ENCODE data around the gene SPON1. TPM values are rescaled to one million over a fixed set of nuclear protein-coding genes. Genes with fewer than 3 reads are reported as not detected.

SPON1 gene
- total and polyA plus RNA-seq, 2 experiments from 2014 or later = 2.9 to 6.4 TPM

DNA sequence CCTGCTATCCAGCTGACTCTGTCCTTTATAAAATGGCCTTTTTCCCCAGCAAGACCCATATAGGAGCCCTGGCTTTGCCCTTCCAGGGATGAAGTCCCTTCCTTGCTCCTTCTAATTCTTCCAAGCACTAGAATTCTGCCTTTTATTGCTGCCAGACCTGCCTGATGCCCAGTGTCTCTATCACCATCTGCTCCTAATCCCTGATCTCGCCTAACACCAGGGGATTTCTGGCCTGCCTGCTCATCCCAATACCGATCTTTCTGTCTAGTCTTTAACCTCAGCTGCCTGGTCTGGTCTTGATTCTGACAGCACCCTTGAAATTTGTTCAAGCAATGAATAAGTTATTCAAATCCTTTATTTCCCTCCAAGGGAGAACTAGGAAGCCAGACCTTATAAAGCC is 150.2 kb downstream of the SPON1 start:
- Histone ChIP-seq H3K36me3 (ENCODE audit: insufficient read depth) (no peaks in the 10 kb centered on the region), H3K4me3 (no peak overlapping the region), H3K27me3 (ENCODE audit: insufficient read depth) (no peaks in the 10 kb centered on the region), H3K79me2 (replicated peaks; ENCODE audit: insufficient read depth) (no peaks in the 10 kb centered on the region), H3K9me2 (ENCODE audit: insufficient read depth) (no peaks in the 10 kb centered on the region), H3F3A (replicated peaks; ENCODE audit: low read depth) (no peaks in the 10 kb centered on the region), H2AFZ (peak overlapping the region; percentile 21; the same call in 1 of the 2 replicates), H3K27ac (ENCODE audit: low read depth) (no peak overlapping the region), H3K4me2 (no peak overlapping the region), H3K4me1 (ENCODE audit: insufficient read depth) (no peaks in the 10 kb centered on the region; the same call in 1 of the 2 replicates), H4K20me1 (replicated peaks; ENCODE audit: insufficient read depth) (no peaks in the 10 kb centered on the region)
- Mint-ChIP-seq H3K9me3 (no peaks in the 10 kb centered on the region), H3K36me3 (ENCODE audit: low read depth) (no peaks in the 10 kb centered on the region), H3K27ac (no peak overlapping the region), H3K27me3 (ENCODE audit: insufficient read depth, low read depth, poor library complexity) (no peaks in the 10 kb centered on the region), H3K4me1 (peaks cover 3% of the 10 kb centered on the region; the same call in 1 of the 3 replicates), H3K4me3 (no peak overlapping the region)
- ATAC-seq = no peak
- no peak for DNase-seq (ENCODE audit: low spot score)
- TF ChIP-seq POLR2AphosphoS5 (IDR thresholded peaks at IDR 0.05; ENCODE audit: low read depth) (no peak), EZH2 (IDR thresholded peaks at IDR 0.05; ENCODE audit: low read depth, unreplicated experiment) (no peak), JUNB (IDR thresholded peaks at IDR 0.05; ENCODE audit: unreplicated experiment) (no peak), CREB1 (CRISPR knock-in tag; IDR thresholded peaks at IDR 0.05; ENCODE audit: low read depth) (no peak), EZH2phosphoT487 (IDR thresholded peaks at IDR 0.05; ENCODE audit: unreplicated experiment) (no peak), STAT1 (IDR thresholded peaks at IDR 0.05; ENCODE audit: unreplicated experiment) (no peak), ZNF114 (CRISPR knock-in tag; IDR thresholded peaks at IDR 0.05) (no peak), NANOG (IDR thresholded peaks at IDR 0.05; ENCODE audit: borderline replicate concordance) (no peak)
- TF ChIP-seq, protein P1, sequence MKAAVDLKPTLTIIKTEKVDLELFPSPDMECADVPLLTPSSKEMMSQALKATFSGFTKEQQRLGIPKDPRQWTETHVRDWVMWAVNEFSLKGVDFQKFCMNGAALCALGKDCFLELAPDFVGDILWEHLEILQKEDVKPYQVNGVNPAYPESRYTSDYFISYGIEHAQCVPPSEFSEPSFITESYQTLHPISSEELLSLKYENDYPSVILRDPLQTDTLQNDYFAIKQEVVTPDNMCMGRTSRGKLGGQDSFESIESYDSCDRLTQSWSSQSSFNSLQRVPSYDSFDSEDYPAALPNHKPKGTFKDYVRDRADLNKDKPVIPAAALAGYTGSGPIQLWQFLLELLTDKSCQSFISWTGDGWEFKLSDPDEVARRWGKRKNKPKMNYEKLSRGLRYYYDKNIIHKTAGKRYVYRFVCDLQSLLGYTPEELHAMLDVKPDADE (IDR thresholded peaks at IDR 0.05) = no peak
- TF ChIP-seq, protein P2, sequence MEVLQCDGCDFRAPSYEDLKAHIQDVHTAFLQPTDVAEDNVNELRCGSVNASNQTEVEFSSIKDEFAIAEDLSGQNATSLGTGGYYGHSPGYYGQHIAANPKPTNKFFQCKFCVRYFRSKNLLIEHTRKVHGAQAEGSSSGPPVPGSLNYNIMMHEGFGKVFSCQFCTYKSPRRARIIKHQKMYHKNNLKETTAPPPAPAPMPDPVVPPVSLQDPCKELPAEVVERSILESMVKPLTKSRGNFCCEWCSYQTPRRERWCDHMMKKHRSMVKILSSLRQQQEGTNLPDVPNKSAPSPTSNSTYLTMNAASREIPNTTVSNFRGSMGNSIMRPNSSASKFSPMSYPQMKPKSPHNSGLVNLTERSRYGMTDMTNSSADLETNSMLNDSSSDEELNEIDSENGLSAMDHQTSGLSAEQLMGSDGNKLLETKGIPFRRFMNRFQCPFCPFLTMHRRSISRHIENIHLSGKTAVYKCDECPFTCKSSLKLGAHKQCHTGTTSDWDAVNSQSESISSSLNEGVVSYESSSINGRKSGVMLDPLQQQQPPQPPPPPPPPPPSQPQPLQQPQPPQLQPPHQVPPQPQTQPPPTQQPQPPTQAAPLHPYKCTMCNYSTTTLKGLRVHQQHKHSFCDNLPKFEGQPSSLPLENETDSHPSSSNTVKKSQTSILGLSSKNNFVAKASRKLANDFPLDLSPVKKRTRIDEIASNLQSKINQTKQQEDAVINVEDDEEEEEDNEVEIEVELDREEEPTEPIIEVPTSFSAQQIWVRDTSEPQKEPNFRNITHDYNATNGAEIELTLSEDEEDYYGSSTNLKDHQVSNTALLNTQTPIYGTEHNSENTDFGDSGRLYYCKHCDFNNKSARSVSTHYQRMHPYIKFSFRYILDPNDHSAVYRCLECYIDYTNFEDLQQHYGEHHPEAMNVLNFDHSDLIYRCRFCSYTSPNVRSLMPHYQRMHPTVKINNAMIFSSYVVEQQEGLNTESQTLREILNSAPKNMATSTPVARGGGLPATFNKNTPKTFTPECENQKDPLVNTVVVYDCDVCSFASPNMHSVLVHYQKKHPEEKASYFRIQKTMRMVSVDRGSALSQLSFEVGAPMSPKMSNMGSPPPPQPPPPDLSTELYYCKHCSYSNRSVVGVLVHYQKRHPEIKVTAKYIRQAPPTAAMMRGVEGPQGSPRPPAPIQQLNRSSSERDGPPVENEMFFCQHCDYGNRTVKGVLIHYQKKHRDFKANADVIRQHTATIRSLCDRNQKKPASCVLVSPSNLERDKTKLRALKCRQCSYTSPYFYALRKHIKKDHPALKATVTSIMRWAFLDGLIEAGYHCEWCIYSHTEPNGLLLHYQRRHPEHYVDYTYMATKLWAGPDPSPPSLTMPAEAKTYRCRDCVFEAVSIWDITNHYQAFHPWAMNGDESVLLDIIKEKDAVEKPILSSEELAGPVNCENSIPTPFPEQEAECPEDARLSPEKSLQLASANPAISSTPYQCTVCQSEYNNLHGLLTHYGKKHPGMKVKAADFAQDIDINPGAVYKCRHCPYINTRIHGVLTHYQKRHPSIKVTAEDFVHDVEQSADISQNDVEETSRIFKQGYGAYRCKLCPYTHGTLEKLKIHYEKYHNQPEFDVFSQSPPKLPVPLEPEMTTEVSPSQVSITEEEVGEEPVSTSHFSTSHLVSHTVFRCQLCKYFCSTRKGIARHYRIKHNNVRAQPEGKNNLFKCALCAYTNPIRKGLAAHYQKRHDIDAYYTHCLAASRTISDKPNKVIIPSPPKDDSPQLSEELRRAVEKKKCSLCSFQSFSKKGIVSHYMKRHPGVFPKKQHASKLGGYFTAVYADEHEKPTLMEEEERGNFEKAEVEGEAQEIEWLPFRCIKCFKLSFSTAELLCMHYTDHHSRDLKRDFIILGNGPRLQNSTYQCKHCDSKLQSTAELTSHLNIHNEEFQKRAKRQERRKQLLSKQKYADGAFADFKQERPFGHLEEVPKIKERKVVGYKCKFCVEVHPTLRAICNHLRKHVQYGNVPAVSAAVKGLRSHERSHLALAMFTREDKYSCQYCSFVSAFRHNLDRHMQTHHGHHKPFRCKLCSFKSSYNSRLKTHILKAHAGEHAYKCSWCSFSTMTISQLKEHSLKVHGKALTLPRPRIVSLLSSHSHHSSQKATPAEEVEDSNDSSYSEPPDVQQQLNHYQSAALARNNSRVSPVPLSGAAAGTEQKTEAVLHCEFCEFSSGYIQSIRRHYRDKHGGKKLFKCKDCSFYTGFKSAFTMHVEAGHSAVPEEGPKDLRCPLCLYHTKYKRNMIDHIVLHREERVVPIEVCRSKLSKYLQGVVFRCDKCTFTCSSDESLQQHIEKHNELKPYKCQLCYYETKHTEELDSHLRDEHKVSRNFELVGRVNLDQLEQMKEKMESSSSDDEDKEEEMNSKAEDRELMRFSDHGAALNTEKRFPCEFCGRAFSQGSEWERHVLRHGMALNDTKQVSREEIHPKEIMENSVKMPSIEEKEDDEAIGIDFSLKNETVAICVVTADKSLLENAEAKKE (CRISPR knock-in tag; IDR thresholded peaks at IDR 0.05) = no peak
- TF ChIP-seq, protein P3, sequence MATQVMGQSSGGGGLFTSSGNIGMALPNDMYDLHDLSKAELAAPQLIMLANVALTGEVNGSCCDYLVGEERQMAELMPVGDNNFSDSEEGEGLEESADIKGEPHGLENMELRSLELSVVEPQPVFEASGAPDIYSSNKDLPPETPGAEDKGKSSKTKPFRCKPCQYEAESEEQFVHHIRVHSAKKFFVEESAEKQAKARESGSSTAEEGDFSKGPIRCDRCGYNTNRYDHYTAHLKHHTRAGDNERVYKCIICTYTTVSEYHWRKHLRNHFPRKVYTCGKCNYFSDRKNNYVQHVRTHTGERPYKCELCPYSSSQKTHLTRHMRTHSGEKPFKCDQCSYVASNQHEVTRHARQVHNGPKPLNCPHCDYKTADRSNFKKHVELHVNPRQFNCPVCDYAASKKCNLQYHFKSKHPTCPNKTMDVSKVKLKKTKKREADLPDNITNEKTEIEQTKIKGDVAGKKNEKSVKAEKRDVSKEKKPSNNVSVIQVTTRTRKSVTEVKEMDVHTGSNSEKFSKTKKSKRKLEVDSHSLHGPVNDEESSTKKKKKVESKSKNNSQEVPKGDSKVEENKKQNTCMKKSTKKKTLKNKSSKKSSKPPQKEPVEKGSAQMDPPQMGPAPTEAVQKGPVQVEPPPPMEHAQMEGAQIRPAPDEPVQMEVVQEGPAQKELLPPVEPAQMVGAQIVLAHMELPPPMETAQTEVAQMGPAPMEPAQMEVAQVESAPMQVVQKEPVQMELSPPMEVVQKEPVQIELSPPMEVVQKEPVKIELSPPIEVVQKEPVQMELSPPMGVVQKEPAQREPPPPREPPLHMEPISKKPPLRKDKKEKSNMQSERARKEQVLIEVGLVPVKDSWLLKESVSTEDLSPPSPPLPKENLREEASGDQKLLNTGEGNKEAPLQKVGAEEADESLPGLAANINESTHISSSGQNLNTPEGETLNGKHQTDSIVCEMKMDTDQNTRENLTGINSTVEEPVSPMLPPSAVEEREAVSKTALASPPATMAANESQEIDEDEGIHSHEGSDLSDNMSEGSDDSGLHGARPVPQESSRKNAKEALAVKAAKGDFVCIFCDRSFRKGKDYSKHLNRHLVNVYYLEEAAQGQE (IDR thresholded peaks at IDR 0.05; ENCODE audit: unreplicated experiment) = no peak
